Omental fat pad (tissue), 4 donors: Measurements from ENCODE around the gene IL1R1. TPM values are rescaled to one million over a fixed set of nuclear protein-coding genes. Genes with fewer than 3 reads are reported as not detected.

Experiments used
- ATAC-seq: fragments of 150-250 bp; one replicate; pipeline ENCODE4 v1.9.1; 2016; ENCODE audit warnings: mild to moderate bottlenecking, moderate library complexity; ENCODE audit not compliant: low FRiP score
- DNase-seq: peaks from one replicate; pipeline ENCODE4 v3.0.0-alpha.2; 2019; ENCODE audit warnings: low spot score
- CTCF ChIP-seq, 3 donors: fragments of 450-650 bp; IDR thresholded peaks; one replicate each; pipeline ENCODE4 v1.5.1; 2016 to 2017; ENCODE audit warnings: antibody characterized with exemption in 3 of 3, mild to moderate bottlenecking in 3 of 3, moderate library complexity in 2 of 3
- total RNA-seq, 4 donors: library from RNA; depleted of rRNA; stranded (reverse); fragments of >200 nt; gene quantifications; one replicate each; pipeline ENCODE4 v1.1.0, GENCODE V29; 2016

IL1R1 gene
- total RNA-seq, 4 donors from 2014 or later, result 167 to 541 (median 270) TPM

GRCh38 chr2:102172745-102173144 lies 30.2 kb downstream of the IL1R1 start:
- ATAC-seq (no peak), DNase-seq (no peak)
- TF ChIP-seq CTCF (IDR thresholded peaks at IDR 0.05), result no peak

GRCh38 chr2:102176172-102176571 lies 33.6 kb downstream of the IL1R1 start:
- DNase-seq, result no peak
- no peak for TF ChIP-seq CTCF (IDR thresholded peaks at IDR 0.05)
- no peak for ATAC-seq

- no peak for TF ChIP-seq CTCF (IDR thresholded peaks at IDR 0.05)
- ATAC-seq (no peak), DNase-seq (no peak)
These were observed 35.4 kb downstream of the IL1R1 start for GRCh38 chr2:102177814-102178478.

GRCh38 chr2:102179061-102179460 lies 36.5 kb downstream of the IL1R1 start:
- DNase-seq (no peak), ATAC-seq (no peak)
- no peak for TF ChIP-seq CTCF (IDR thresholded peaks at IDR 0.05)

- no peak for TF ChIP-seq CTCF (IDR thresholded peaks at IDR 0.05)
- DNase-seq (no peak), ATAC-seq (no peak)
These were observed 37.5 kb downstream of the IL1R1 start for GRCh38 chr2:102179788-102180686.

GRCh38 chr2:102180687-102180999 lies 38.1 kb downstream of the IL1R1 start:
- no peak for TF ChIP-seq CTCF (IDR thresholded peaks at IDR 0.05)
- DNase-seq (no peak), ATAC-seq (no peak)

GRCh38 chr2:102181376-102181775 lies 38.8 kb downstream of the IL1R1 start:
- TF ChIP-seq CTCF (IDR thresholded peaks at IDR 0.05), result no peak
- no peak for DNase-seq
- peak; percentile 24 for ATAC-seq
